GM18907 (cell line): ENCODE data around the gene CREB3.
A peak's percentile ranks its signal among the peaks of the same experiment; 100 is the strongest.

ENCODE experiments used
- ATAC-seq: cut with Tn5 transposase; IDR thresholded peaks from one replicate; pipeline ENCODE4 v1.9.1; 2021; ENCODE audit warnings: mild to moderate bottlenecking, moderate library complexity; ENCODE audit not compliant: unreplicated experiment

Gene CREB3, protein sequence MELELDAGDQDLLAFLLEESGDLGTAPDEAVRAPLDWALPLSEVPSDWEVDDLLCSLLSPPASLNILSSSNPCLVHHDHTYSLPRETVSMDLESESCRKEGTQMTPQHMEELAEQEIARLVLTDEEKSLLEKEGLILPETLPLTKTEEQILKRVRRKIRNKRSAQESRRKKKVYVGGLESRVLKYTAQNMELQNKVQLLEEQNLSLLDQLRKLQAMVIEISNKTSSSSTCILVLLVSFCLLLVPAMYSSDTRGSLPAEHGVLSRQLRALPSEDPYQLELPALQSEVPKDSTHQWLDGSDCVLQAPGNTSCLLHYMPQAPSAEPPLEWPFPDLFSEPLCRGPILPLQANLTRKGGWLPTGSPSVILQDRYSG

DNA sequence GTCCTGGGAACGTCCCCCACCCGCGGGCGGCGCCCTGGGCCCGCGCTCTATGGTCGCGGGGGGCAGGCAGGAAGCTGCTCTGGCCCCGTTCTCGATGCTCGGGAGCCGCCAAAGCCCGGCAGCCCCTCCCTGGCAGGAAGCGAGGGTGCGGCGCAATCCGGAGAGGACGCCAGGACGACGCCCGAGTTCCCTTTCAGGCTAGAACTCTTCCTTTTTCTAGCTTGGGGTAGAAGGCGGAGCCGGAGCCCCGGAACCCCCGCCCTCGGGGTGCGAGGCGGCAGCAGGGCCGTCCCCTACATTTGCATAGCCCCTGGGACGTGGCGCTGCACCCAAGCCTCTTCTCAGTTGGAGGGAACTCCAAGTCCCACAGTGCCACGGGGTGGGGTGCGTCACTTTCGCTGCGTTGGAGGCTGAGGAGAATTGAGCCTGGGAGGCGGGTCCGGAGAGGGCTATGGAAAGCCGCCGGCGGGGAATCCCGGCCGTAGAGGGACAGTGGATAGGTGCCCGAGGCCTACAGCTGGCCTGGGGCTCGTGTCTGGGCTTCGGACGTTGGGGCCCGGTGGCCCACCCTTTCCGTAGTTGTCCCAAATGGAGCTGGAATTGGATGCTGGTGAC lies at the start of gene CREB3, which contains the start of gene TLN1:
Gene CREB3 (plus strand): TSS at position 482 of the 615 bp plus-strand sequence. CDS start 107 bp downstream, at position 589.
Gene TLN1 (minus strand): TSS at position 11 of the 615 bp plus-strand sequence. CDS start 6,501 bp downstream, outside the sequence.
- peak; percentile 81 for ATAC-seq

DNA sequence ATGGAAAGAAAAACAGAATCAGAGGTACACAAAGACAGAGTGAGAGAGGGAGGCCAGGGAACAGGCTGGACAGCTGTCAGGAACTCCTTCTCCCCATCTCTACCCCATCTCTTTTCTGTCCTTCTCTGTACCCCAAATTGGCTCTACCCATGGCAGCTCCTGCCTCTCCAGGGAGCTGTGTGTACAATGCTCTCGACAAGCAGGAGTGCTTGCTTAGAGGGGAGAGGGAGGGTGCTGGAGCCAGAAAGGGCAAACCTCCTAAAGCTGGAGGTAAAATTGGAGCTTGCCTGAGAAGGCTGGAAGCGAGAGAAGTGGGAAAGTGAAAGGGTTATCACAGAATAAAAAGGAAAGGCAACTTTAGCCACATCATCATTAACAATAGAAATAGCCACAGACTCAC lies 49.1 kb upstream of the CREB3 start:
- no peak for ATAC-seq

DNA sequence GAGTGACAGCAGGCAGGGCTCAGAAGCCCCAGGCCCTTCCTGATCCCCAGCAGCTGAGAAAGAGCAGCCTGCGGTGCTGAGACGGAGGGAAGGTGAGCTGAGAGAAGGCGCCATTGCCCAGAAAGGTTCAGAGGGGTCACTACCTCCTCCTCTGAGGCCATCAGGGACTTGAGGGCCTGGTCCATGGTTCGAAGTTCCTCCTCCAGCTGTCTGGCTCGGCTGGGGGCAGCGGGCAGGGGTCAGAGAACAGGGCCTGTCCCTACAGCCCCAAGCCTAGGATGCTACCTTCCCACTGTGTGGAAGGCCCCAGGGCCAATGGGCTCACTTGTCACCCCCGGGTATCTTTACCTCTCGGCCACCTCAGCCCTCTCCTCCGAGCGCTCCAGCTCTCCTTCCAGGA lies 47.5 kb upstream of the CREB3 start:
- no peak for ATAC-seq

DNA sequence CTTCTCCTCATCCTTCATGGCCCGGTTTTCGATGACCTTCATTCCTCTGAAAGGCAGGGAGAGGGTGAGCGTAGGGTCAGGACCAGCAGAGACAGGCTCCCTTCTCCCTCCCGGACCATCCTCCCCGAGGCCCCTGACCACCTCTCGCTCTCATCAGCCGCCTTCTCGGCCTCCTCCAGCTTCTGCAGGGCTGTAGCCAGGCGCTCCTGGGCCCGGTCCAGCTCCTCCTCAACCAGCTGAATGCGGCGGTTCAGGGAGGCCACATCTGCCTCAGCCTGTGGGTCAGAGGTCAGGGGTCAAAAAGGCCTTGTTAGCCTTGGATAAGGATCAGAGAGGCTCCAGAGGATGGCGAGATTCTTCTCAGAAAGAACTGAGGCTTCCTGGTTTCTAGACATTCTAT lies 47.0 kb upstream of the CREB3 start:
- no peak for ATAC-seq

DNA sequence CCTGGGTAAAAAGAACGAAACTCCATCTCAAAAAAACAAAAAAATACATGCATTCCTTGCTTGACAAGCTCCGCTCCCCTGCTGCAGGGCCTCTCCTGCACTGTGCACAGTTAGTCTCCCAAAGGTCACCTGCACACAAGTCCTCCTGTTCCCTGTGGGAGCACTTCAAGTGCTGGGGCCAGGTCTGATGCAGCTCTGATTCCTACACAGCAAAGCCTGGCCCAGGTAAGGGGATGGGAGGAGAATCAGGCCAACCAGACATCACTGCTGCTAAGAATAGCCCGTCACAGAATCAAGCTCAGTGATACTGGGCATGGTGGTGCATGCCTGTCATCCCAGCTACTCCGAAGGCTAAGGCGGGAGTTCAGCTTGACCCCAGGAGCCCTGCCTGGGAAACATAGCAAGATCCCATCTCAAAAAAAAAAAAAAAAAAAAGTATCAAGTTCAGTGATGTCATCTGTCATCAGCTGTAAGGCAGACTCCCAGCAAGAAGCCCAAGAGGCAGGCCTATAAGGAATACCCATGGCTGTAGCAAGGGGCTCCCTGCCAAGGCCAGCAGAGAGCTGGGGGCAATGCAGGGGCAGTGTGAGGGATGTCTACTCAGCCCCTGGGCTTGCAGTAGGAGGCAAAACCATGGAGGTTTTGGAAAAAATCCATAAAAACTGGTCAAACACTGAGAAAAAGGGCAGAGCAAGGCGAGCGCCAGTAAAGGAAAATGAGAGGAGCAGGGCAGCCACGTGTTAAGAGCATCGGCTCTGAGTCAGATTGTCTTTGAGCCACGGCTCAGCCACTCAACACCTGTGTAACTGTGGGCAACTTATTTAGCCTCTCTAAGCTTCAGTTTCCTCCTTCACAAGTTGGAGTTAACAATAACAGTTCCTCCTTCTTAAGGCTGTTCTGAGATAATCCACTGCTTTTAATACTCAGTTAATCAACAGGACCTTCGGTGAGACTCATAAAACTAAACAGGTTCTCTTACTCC lies 46.0 kb upstream of the CREB3 start:
- no peak for ATAC-seq

DNA sequence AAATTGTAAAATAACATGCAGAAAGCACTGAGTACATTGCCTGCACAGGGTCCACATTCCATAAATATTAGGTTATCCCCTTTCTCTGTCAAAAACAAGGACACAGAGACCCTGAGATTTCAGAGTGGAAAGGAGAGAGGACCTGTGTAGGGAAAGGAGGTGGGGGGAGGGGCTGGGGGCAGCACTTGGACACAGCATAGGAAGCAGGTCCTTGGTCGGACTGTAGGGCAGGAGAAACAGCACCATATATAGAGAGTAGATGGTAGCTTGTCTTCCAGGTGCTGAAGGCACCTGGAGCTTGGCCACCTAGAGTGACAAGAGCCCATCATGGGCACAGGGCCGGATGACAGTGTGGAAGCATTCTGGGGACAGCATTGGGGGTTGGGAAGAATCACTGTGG lies 45.2 kb upstream of the CREB3 start:
- no peak for ATAC-seq

DNA sequence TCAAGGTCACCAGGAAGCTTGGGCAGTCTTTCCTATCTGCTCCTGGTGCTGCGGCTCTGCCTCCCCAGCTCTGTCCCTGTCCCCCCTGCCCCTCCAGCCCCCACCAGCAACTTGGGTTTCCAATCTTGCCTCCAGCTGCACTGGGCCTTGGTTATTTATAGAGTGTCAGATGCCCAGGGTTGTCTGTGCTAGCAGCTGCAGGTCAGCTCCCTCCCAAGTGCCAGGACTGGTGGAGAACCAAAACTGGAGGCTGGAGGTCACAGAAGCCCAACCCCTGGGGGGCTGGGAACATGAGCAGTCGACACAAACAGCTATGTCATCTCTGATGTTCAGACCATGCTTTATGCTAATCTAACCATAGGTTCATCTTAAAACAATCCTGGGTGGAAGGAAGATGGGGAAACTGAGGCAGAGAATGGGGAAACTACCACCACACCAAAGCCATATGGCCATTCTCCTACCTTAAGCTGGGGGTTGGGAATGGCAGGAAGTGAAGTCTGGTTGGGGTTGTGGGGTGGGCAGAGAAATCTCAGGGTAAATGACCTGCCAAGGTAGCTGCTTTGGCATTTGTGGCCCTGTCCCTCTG lies 44.4 kb upstream of the CREB3 start:
- ATAC-seq = no peak

DNA sequence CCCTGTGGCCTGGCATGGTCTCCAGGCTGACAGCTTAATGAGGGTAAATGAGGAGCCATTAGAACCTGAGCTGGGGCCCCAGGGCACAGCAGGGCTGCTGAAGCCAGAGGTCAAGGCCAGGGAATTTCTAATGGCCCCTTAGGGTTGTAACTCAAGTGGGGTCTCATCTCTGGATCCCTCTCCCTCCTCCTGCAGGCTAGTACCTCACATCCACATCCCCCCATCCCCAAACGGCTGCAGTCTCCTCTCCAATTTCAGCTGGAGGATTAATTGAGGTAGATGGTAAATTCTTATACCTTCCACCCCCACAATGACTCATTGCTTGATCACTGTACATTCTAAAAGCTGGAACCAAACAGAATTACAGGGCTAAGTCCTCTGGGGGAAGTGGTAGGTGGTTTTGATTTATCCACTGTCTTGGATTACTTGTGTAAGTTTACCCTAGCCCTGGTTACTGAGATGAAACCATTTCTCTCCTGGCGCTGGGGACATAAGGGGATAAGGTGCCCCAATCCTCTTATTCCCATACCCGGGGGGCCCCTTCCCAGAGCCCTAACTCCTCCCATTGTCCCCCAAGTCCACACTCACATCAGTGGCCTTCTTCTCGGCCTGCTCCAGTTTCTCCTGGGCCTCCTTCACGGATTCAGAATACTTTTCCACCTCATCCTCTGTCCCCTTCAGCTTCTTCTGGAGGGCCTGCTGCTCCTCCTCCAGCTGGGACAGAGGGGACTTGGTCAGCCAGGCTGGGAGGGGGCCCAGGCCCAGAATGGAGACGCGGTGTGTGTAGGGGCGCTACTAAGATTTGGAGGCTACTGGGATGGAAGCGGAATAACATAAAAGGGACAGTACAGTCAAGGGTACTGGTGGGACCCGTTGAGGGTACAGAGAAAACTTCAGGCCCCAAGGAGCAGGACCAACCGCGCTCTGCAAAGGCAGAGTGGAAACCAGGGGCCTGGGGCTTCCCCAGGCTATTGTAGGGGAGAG lies 43.6 kb upstream of the CREB3 start:
- no peak for ATAC-seq

DNA sequence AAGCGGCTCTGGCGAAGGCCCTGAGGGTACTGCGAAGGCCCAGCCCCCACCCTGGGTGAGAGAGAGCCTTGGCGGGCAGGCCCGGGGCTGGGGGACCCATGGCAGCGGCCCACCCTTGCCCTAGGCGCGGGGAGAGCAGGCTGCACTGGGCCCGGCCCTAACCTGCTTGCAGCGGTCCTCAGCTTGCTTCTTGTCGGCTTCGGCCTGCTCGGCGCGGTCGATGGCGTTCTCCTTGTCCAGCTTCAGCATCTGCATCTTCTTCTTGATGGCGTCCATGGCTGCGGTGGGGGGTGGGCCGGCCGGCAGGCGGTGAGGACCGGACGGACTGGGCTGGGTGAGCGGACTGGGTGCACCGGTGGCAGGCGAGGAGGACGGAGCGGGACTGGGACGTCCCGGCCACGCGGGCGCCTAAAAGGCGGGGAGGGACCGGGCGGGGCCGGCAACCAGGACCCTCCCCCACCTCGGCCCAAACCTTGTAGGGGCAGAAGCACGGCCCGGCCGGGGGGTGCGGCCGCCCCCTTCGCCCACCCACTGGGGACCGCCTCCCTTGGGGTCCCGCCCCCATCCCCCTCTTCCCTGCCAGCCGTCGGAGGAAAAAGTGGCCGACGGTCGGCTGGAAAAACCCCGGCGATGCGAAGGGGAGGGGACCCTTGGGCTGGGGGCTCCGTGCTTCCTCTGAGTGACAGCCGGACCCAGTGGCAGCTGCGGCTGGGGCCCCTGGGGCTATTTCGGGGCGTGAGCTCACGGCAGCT lies 42.7 kb upstream of the CREB3 start, which contains the start of gene TPM2:
Gene TPM2 (minus strand): TSS at position 384 of the 752 bp plus-strand sequence. CDS start 108 bp downstream, at position 276.
- ATAC-seq = no peak

DNA sequence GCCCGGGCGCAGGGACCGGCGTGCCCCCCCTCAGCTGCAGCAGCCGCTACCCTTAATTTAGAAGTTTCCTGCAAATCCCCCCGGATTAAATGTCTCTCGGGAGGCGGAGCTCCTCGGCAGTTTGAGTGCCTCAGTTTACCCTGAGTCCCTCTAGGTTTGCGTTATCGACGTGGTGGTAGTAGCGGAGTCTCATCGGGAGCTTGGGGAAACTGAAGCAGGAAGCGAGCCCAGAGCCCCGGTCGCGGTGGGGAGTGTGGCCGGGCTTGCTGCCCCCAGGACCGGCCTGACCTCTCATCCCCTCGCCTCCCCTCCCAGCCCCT lies 42.2 kb upstream of the CREB3 start:
- ATAC-seq = no peak

DNA sequence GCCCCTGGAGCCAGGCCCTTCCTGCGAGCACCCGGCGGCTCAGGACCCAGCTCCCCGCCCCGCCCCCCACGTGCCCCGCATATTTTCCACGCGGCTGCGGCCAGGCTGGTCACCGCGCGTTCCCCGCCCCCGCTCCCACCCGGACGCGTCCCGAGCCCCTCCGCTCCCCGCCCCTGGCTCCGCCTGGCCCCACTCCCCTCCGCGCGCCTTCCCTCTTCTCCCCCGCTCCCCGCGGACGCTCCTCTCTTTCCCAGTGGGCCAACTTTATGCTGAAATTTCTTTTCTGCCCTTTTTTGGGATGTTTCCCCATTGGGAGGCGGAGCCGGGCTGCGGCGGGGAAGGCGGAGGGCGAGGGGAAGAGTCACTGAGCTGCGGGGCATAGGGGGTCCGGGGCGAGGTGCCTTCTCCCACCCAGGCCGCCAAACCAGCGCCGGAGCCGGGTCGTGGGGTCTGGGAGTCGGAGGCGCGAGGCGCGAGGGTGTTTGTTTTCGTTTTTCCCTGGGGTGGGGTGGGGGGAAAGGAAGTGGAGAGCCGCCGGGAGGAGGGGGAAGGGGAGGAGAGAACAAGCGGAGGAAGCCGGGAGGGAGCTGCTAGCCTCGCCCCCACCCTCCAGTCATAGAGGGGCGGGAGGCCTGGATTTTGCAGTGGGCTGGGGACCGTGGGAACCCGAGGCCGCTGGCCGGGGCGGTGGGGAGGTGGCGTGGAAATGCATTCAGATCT lies 41.7 kb upstream of the CREB3 start:
- ATAC-seq = no peak

DNA sequence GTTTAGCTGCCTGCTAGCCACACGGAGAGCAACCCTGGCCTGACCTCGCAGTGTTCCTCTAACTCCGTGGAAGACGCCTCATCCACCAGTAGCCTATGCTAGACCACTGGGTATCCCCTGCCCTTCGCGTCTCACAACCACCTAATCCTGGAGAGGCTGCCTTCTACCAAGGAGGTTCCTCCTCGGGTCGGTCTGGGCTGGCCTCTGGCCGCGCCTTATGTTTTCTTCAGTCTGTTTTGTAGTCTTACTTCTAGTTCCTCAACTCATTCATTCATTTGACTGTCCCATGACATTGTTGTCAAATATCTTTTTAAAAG lies 41.2 kb upstream of the CREB3 start:
- no peak for ATAC-seq

DNA sequence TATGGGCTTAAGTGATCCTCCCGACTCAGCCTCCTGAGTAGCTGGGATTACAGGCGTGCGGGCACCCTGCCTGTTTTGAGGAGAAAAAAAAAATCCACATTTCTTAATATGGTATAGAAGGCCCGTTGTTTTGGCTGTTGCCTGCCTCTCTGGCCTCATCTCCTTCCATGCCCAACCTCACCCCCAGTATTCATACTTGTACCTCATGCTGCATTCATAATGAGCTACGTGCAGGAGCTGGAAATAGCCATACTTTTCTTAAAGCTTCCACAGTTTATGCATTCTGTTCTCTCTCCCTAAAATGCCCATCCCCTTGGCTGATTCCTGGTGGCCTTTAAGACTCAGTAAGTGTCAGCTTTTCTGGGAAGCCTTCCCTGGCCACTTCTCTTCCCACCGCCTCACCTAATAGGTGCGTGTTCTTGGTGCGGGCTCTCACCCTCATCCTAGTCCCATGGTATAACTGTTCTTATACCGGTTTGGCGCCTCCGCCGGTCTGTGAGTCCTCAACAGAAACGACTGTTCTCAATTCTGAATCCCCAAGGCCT lies 40.6 kb upstream of the CREB3 start:
- no peak for ATAC-seq

DNA sequence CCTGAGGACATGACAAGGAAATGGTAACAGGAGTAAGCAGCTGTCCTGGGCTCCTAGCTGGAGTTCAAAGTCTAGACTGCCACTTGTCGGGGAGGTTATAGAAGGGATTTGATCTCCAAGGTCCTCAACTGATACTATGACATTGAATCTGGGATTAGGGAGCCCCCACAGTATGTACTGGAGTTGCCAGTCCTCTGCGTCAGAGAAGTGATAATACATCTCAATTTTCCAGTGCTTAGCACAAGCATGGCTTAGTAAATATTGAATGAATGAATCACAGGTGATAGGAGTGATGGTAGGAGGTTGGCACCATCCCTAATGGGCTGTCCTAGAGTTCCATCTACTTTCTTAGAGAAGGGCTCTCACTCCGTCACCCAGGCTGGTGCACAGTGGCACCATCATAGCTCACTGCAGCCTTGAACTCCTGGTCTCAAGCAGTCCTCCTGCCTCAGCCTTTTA lies 36.5 kb upstream of the CREB3 start:
- no peak for ATAC-seq

DNA sequence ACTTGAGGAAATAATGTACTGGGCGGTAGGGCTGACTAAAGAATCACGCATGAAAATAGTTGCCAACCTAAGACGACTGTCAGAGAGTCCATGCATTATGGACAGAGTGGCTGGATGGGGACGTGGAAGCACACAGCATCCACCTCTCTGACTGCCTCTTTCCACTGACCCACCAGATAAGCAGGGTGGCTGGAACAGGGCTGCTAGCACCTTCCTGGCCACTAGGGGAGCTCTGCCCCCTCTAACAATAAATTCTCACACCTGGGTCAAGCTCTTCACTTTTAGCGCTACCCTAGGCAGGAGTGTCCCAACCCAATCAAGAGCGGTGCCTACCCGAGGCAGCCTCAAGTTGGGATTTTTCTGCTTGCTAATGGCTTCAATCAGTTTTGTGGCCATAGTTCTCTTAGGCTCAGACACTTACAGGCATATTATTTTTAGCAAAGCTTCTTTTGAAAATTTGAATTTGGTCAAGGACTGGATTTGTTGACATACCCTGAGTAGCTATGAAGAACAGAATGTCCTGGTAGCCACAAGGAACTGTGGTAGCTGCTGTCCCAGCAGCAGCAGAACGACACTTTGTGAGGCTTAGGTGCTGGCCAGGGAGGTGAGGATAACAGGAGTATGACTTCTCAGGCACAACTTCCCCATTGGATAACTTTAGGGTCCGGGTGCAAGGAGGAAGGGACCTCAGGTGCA lies 35.8 kb upstream of the CREB3 start:
- ATAC-seq = peak; percentile 74

DNA sequence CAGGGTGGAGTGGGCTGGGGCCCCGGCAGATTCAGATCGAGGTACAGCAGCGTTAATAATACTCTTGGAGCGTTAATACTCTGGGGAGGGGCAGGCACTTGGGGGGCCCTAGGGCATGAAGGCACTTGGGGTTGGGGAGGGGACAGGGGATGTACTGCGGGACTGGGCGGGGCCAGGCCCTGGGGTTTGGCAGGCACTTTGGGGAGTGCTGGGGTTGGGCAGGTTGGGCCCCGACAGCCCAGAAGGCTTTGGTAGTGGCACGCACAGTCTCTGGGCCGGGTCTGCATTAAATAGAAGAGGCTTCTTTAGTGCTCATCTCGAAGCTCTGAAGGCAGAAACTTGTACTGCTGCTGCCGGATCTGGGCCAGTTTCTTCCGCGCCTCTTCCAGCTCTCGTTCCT lies 35.0 kb upstream of the CREB3 start:
- ATAC-seq = no peak

DNA sequence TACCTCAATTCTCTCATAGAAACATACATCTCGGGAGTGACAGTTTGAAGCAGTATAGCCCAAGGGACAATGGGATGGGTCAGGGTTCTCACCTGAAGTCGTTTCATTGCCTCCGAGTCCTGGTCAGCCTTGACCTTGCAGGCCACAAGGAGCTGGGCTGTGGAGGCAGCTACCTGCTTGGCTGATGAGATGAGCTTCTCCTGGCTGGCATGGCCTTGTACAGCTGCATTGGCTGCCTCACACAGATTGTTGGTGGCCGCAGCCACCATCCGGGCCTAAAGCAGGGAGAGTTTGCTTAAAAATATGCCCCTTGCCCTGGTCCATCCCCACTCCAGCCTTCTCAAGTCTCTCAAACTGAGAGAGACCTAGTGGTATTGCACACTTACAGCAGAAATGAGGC lies 34.2 kb upstream of the CREB3 start:
- ATAC-seq = no peak

DNA sequence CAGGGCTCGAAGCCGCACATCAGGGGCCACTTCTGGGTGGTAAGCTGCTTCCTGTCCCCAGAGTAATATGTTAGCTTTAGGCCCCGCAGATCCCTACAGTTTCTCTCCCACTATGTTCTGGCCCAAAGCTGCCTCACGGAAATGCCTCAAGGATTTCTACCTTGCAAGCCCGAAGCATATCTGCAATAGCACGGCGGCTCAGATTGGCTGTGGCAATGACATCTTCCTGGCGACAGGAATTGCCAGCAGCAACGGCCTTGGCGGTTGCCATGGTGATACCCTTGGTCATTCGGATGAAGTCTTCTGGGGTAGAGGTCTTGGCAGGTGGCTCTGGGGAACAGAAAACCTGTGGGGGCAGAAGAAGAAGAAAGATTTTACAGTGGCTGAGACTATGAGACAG lies 32.4 kb upstream of the CREB3 start:
- no peak for ATAC-seq
